ENCODE measurements around the gene PRUNE2. TPM values are rescaled to one million over a fixed set of nuclear protein-coding genes. Genes with fewer than 3 reads are reported as not detected.

Gene PRUNE2
- total RNA-seq, 4 donors from 2014 or later, result 67.6 to 105 (median 95.6) TPM

GRCh38 chr9:76655121-76655541 is 250.8 kb downstream of the PRUNE2 start:
- no peaks in the 10 kb centered on the region for H3K9me3 ChIP-seq
- no peak for TF ChIP-seq EP300 (IDR thresholded peaks at IDR 0.05; ENCODE audit: low read depth)
- peaks cover 6 to 57% (median 19%) of the 10 kb centered on the region in 4 donors for H3K4me1 ChIP-seq
- H3K27ac ChIP-seq, result peak overlapping the region in 3 of 4 donors; percentile 8 to 44 (median 10)
- H3K27me3 ChIP-seq, result no peaks in the 10 kb centered on the region
- in situ Hi-C loops (cut with MboI; ENCODE audit: low pct_ligation_motif_present in 1 of 4, low pct_unique_long_range_greater_than_20kb in 1 of 4, low sequenced_read_pairs in 3 of 4), result loop anchor here in 3 of 4 donors (5.0 to 10.0 kb wide), 3 partner anchors 203 to 250 kb away; no protein-coding TSS in a partner anchor
- intact Hi-C loops (cut with DNase I; ENCODE audit: low total_unique reads), result no loop called here
- no peak for DNase-seq
- no peaks in the 10 kb centered on the region for H3K36me3 ChIP-seq
- 72 to 73% methylated on average over 6 of the region's 6 CpGs for WGBS, 2 donors (ENCODE audit: low coverage in 1 of 2)
- H3K4me3 ChIP-seq, result no peak overlapping the region

- Histone ChIP-seq H3K4me3 (no peak overlapping the region), H3K27me3 (no peaks in the 10 kb centered on the region), H3K9me3 (no peaks in the 10 kb centered on the region), H3K4me1 (peaks cover 6 to 57% (median 19%) of the 10 kb centered on the region in 4 donors), H3K36me3 (no peaks in the 10 kb centered on the region), H3K27ac (peak overlapping the region; percentile 8 to 55 (median 38))
- no peak for DNase-seq
- 45 to 70% methylated on average over 1 of the region's 1 CpG for WGBS, 2 donors (ENCODE audit: low coverage in 1 of 2)
- TF ChIP-seq, protein P1, sequence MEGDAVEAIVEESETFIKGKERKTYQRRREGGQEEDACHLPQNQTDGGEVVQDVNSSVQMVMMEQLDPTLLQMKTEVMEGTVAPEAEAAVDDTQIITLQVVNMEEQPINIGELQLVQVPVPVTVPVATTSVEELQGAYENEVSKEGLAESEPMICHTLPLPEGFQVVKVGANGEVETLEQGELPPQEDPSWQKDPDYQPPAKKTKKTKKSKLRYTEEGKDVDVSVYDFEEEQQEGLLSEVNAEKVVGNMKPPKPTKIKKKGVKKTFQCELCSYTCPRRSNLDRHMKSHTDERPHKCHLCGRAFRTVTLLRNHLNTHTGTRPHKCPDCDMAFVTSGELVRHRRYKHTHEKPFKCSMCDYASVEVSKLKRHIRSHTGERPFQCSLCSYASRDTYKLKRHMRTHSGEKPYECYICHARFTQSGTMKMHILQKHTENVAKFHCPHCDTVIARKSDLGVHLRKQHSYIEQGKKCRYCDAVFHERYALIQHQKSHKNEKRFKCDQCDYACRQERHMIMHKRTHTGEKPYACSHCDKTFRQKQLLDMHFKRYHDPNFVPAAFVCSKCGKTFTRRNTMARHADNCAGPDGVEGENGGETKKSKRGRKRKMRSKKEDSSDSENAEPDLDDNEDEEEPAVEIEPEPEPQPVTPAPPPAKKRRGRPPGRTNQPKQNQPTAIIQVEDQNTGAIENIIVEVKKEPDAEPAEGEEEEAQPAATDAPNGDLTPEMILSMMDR (IDR thresholded peaks at IDR 0.05), result no peak
- TF ChIP-seq EP300 (IDR thresholded peaks at IDR 0.05; ENCODE audit: low read depth), result no peak
- TF ChIP-seq POLR2AphosphoS5 (IDR thresholded peaks at IDR 0.05), result no peak
- no peak for TF ChIP-seq POLR2A (IDR thresholded peaks at IDR 0.05)
- intact Hi-C loops (cut with DNase I; ENCODE audit: low total_unique reads) (no loop called here), in situ Hi-C loops (cut with MboI; ENCODE audit: low pct_ligation_motif_present in 1 of 4, low pct_unique_long_range_greater_than_20kb in 1 of 4, low sequenced_read_pairs in 3 of 4) (loop anchor here in 1 of 4 donors (10.0 kb wide), 2 partner anchors 210 to 250 kb away; no protein-coding TSS in a partner anchor)
These were observed 251.3 kb downstream of the PRUNE2 start for GRCh38 chr9:76654575-76654974.

- WGBS, 2 donors (ENCODE audit: low coverage in 1 of 2), result 59 to 67% methylated on average over 1 of the region's 1 CpG
- Histone ChIP-seq H3K9me3 (no peaks in the 10 kb centered on the region), H3K36me3 (no peaks in the 10 kb centered on the region), H3K27me3 (no peaks in the 10 kb centered on the region), H3K4me3 (no peak overlapping the region), H3K4me1 (peaks cover 6 to 57% (median 19%) of the 10 kb centered on the region in 4 donors), H3K27ac (peak overlapping the region; percentile 4 to 55 (median 38))
- TF ChIP-seq EP300 (IDR thresholded peaks at IDR 0.05; ENCODE audit: low read depth) (no peak), POLR2AphosphoS5 (IDR thresholded peaks at IDR 0.05) (no peak), POLR2A (IDR thresholded peaks at IDR 0.05) (no peak)
- TF ChIP-seq, protein P1 (IDR thresholded peaks at IDR 0.05), result no peak
- no peak for DNase-seq
- in situ Hi-C loops (cut with MboI; ENCODE audit: low pct_ligation_motif_present in 1 of 4, low pct_unique_long_range_greater_than_20kb in 1 of 4, low sequenced_read_pairs in 3 of 4), result loop anchor here in 1 of 4 donors (10.0 kb wide), 2 partner anchors 209 to 249 kb away; no protein-coding TSS in a partner anchor
- intact Hi-C loops (cut with DNase I; ENCODE audit: low total_unique reads), result no loop called here
These were observed 251.9 kb downstream of the PRUNE2 start for GRCh38 chr9:76654051-76654461.

- Histone ChIP-seq H3K27ac (no peak overlapping the region), H3K4me1 (peaks cover 6 to 50% (median 19%) of the 10 kb centered on the region in 4 donors), H3K27me3 (no peaks in the 10 kb centered on the region), H3K36me3 (no peaks in the 10 kb centered on the region), H3K9me3 (no peaks in the 10 kb centered on the region), H3K4me3 (no peak overlapping the region)
- WGBS, 2 donors (ENCODE audit: low coverage in 1 of 2), result 72 to 79% methylated on average over 2 of the region's 2 CpGs
- in situ Hi-C loops (cut with MboI; ENCODE audit: low pct_ligation_motif_present in 1 of 4, low pct_unique_long_range_greater_than_20kb in 1 of 4, low sequenced_read_pairs in 3 of 4), result loop anchor here in 1 of 4 donors (10.0 kb wide), 2 partner anchors 208 to 248 kb away; no protein-coding TSS in a partner anchor
- TF ChIP-seq EP300 (IDR thresholded peaks at IDR 0.05; ENCODE audit: low read depth) (no peak), POLR2A (IDR thresholded peaks at IDR 0.05) (no peak)
- intact Hi-C loops (cut with DNase I; ENCODE audit: low total_unique reads), result no loop called here
- DNase-seq, result no peak
These were observed 253.0 kb downstream of the PRUNE2 start for GRCh38 chr9:76652894-76653293.

- WGBS, 2 donors (ENCODE audit: low coverage in 1 of 2), result 20 to 42% methylated on average over 4 of the region's 4 CpGs
- Histone ChIP-seq H3K36me3 (no peaks in the 10 kb centered on the region), H3K4me3 (peak overlapping the region in 2 of 4 donors; percentile 19 to 40)
These were observed 254.7 kb downstream of the PRUNE2 start for GRCh38 chr9:76651119-76651705.

More at GRCh38 chr9:76651119-76651705, 254.7 kb downstream of the PRUNE2 start:
- no peak for DNase-seq
- peaks cover 6 to 48% (median 21%) of the 10 kb centered on the region in 4 donors for H3K4me1 ChIP-seq
- H3K27me3 ChIP-seq, result no peaks in the 10 kb centered on the region
- in situ Hi-C loops (cut with MboI; ENCODE audit: low pct_ligation_motif_present in 1 of 4, low pct_unique_long_range_greater_than_20kb in 1 of 4, low sequenced_read_pairs in 3 of 4), result loop anchor here in 1 of 4 donors (10.0 kb wide), 2 partner anchors 206 to 246 kb away; no protein-coding TSS in a partner anchor
- TF ChIP-seq, protein P1 (IDR thresholded peaks at IDR 0.05), result no peak
- TF ChIP-seq EP300 (IDR thresholded peaks at IDR 0.05; ENCODE audit: low read depth) (no peak), POLR2A (IDR thresholded peaks at IDR 0.05) (no peak), POLR2AphosphoS5 (IDR thresholded peaks at IDR 0.05) (no peak)
- H3K27ac ChIP-seq, result peak overlapping the region; percentile 15 to 51 (median 36)
- no peaks in the 10 kb centered on the region for H3K9me3 ChIP-seq
- intact Hi-C loops (cut with DNase I; ENCODE audit: low total_unique reads), result no loop called here

Measured in transverse colon (tissue), 4 donors.